Measurements from ENCODE around the gene TOPORS. TPM values are rescaled to one million over a fixed set of nuclear protein-coding genes. Genes with fewer than 3 reads are reported as not detected.
"Not testable (repeated sequence)": the region's sequence is repeated elsewhere in the genome, so short reads cannot be mapped to it uniquely, and the experiment has no call there.

The TOPORS gene
- polyA plus RNA-seq, 1 of the 3 experiments (the other 2 are of a cell fraction): 4.9 TPM

DNA sequence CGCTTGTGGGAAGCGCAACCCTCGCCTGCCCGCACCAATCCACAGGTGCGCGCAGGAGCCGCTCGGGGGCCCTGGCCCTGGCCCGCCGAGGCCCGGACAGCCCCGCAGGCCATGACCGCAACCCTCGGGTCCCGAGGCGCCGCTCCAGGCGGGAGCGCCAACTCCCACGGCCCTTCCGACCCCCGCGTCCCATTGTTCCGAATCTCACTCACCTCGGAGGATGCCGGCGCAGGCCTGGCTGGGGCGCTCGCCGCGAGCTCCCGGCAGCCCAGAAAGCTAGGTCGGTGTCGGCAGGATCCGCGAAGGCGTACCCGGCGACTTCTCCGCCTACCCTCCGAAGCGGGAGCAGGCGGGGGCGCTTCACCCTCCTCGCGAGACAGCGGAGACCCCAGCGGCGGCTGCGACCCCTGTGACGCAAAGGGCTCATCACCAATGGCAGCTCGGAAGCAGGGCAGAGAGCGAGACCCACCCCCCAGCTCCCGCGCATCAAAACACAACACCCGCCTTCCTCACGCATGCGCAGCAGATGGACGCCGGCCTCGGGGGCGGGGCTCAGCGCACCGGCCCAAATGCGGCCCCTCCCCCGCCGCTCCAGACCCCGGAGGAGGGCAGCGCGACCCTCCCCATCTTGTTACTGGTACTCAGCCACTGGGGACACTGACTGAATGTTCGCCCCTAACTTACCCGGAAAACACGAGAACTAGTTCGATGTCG is 1.7 kb downstream of the TOPORS start (continued):
- TF ChIP-seq, protein P1, sequence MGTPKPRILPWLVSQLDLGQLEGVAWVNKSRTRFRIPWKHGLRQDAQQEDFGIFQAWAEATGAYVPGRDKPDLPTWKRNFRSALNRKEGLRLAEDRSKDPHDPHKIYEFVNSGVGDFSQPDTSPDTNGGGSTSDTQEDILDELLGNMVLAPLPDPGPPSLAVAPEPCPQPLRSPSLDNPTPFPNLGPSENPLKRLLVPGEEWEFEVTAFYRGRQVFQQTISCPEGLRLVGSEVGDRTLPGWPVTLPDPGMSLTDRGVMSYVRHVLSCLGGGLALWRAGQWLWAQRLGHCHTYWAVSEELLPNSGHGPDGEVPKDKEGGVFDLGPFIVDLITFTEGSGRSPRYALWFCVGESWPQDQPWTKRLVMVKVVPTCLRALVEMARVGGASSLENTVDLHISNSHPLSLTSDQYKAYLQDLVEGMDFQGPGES (IDR thresholded peaks at IDR 0.05; ENCODE audit: low read depth, low read length): no peak
- TF ChIP-seq, protein P2, sequence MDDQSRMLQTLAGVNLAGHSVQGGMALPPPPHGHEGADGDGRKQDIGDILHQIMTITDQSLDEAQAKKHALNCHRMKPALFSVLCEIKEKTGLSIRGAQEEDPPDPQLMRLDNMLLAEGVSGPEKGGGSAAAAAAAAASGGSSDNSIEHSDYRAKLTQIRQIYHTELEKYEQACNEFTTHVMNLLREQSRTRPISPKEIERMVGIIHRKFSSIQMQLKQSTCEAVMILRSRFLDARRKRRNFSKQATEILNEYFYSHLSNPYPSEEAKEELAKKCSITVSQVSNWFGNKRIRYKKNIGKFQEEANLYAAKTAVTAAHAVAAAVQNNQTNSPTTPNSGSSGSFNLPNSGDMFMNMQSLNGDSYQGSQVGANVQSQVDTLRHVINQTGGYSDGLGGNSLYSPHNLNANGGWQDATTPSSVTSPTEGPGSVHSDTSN (IDR thresholded peaks at IDR 0.05): no peak; the same call in 1 of the 2 replicates
- TF ChIP-seq GATA2 (CRISPR knock-in tag; IDR thresholded peaks at IDR 0.05) (no peak), GABPA (IDR thresholded peaks at IDR 0.05; ENCODE audit: low read depth) (no peak)

DNA sequence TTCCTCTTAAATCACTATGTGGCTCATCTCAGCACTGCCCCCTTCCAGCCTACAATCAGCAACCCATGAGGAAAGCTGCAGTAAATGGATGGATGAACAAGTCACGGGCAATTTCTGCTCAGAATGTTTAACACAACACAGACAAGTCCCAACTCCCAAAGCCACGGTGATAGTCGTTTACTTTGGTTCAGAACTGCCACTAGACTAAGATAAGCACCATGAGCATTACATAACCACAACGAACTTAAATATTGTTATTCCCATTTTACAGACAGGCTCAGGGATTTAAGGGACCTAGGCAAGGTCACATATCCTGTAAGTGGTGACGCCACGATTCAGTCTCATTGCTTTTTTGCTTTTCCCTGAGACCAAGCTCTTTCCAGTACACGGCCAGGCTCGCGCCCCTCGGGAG is 2.2 kb downstream of the TOPORS start:
- Histone ChIP-seq H4K20me1 (ENCODE audit: insufficient read depth) (peaks cover 45% of the 10 kb centered on the region), H3K9me2 (no peaks in the 10 kb centered on the region), H3K36me3 (replicated peaks in 1 of 2; ENCODE audit: control insufficient read depth in 1 of 2, insufficient read depth in 2 of 2, low read length in 1 of 2) (peaks cover 9 to 10% of the 10 kb centered on the region in 2 experiments), H3K9me3 (no peaks in the 10 kb centered on the region), H3F3A (replicated peaks; ENCODE audit: insufficient read depth) (peaks cover 25% of the 10 kb centered on the region), H3K79me2 (ENCODE audit: insufficient read depth) (peaks cover 84% of the 10 kb centered on the region), H3K4me3 (ENCODE audit: low read depth in 2 of 2, low read length in 1 of 2) (peak overlapping the region; percentile 91 to 94), H3K9ac (peak overlapping the region; percentile 85), H3K27ac (ENCODE audit: low read depth in 2 of 2, low read length in 1 of 2) (peak overlapping the region; percentile 85 to 97), H3K27me3 (ENCODE audit: insufficient read depth) (no peaks in the 10 kb centered on the region), H3K4me2 (peak overlapping the region; percentile 98), H2AFZ (ENCODE audit: low read depth) (no peak overlapping the region), H3K4me1 (ENCODE audit: control insufficient read depth in 1 of 2, insufficient read depth in 2 of 2, low read depth in 1 of 2, low read length in 1 of 2) (peaks cover 0 to 2% of the 10 kb centered on the region in 2 experiments; a peak in 2 of 4 replicates)
- POLR2A ChIA-PET: interaction anchor here (0.9 to 1.1 kb wide), 5 partner anchors 22 to 475 kb away, joined by 3 to 4 read pairs (median 3); partner anchors contain the start of genes ACO1, APTX, DNAJA1 and NDUFB6
- peak; percentile 44 for DNase-seq
- TF ChIP-seq RCOR1 (IDR thresholded peaks at IDR 0.05; ENCODE audit: low read length) (no peak; the same call in 1 of the 2 replicates), EP300 (IDR thresholded peaks at IDR 0.05; ENCODE audit: borderline replicate concordance in 1 of 2, low read depth in 1 of 2, low read length in 1 of 2) (no peak), MXI1 (IDR thresholded peaks at IDR 0.05; ENCODE audit: low read depth, low read length) (peak; percentile 12; the same call in 1 of the 2 replicates), POLR2AphosphoS5 (IDR thresholded peaks at IDR 0.05; ENCODE audit: low read depth, low read length) (no peak), TEAD4 (IDR thresholded peaks at IDR 0.05; ENCODE audit: borderline replicate concordance, insufficient read depth) (no peak), NRF1 (IDR thresholded peaks at IDR 0.05; ENCODE audit: low read depth, low read length) (no peak), CHD2 (IDR thresholded peaks at IDR 0.05; ENCODE audit: low read length, partially characterized antibody) (no peak), RXRA (IDR thresholded peaks at IDR 0.05; ENCODE audit: borderline replicate concordance, low read depth) (no peak), GABPA (IDR thresholded peaks at IDR 0.05; ENCODE audit: low read depth) (no peak), ELF1 (IDR thresholded peaks at IDR 0.05) (no peak), FOSL2 (IDR thresholded peaks at IDR 0.05; ENCODE audit: borderline replicate concordance, low read depth) (no peak)
- TF ChIP-seq, protein P3, sequence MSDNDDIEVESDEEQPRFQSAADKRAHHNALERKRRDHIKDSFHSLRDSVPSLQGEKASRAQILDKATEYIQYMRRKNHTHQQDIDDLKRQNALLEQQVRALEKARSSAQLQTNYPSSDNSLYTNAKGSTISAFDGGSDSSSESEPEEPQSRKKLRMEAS (IDR thresholded peaks at IDR 0.05; ENCODE audit: low read depth): no peak
- TF ChIP-seq, protein P2 (IDR thresholded peaks at IDR 0.05): no peak
- TF ChIP-seq, protein P4, sequence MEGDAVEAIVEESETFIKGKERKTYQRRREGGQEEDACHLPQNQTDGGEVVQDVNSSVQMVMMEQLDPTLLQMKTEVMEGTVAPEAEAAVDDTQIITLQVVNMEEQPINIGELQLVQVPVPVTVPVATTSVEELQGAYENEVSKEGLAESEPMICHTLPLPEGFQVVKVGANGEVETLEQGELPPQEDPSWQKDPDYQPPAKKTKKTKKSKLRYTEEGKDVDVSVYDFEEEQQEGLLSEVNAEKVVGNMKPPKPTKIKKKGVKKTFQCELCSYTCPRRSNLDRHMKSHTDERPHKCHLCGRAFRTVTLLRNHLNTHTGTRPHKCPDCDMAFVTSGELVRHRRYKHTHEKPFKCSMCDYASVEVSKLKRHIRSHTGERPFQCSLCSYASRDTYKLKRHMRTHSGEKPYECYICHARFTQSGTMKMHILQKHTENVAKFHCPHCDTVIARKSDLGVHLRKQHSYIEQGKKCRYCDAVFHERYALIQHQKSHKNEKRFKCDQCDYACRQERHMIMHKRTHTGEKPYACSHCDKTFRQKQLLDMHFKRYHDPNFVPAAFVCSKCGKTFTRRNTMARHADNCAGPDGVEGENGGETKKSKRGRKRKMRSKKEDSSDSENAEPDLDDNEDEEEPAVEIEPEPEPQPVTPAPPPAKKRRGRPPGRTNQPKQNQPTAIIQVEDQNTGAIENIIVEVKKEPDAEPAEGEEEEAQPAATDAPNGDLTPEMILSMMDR (IDR thresholded peaks at IDR 0.05): peak; percentile 28; the same call in 1 of the 2 replicates
- 4% methylated on average over 10 of the region's 10 CpGs for WGBS (ENCODE audit: low lambda C conversion rate)
- CTCF ChIA-PET: interaction anchor here (0.6 to 5.4 kb wide), 10 partner anchors 9 to 475 kb away, joined by 3 to 51 read pairs (median 4); partner anchors contain the start of genes ACO1, DNAJA1, NDUFB6 and RIGI

DNA sequence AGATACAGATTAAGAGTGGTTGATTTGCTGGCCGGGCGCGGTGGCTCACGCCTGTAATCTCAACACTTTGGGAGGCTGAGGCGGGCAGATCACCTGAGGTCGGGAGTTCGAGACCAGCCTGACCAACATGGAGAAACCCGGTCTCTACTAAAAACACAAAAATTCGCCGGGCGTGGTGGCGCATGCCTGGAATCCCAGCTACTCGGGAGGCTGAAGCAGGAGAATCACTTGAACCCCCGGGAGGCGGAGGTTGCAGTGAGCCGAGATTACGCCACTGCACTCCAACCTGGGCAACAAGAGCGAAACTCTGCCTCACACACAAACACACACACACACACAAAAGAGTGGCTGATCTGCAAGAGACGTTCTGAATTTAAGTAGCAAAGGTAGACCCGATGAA is 4.2 kb downstream of the TOPORS start:
- WGBS (ENCODE audit: low lambda C conversion rate): 94% methylated on average over 20 of the region's 20 CpGs
- DNase-seq; H3K9ac ChIP-seq; H3K27me3 ChIP-seq (ENCODE audit: insufficient read depth); H3K4me3 ChIP-seq (ENCODE audit: low read depth in 2 of 2, low read length in 1 of 2); POLR2A ChIA-PET; H3K9me3 ChIP-seq; H3K27ac ChIP-seq (ENCODE audit: low read depth in 2 of 2, low read length in 1 of 2); H3K4me1 ChIP-seq (ENCODE audit: control insufficient read depth in 1 of 2, insufficient read depth in 2 of 2, low read depth in 1 of 2, low read length in 1 of 2); H2AFZ ChIP-seq (ENCODE audit: low read depth); H3K4me2 ChIP-seq; H3K9me2 ChIP-seq: not testable (repeated sequence)
- H4K20me1 ChIP-seq (ENCODE audit: insufficient read depth): peaks cover 51% of the 10 kb centered on the region
- peaks cover 18 to 19% of the 10 kb centered on the region in 2 experiments for H3K36me3 ChIP-seq (replicated peaks in 1 of 2; ENCODE audit: control insufficient read depth in 1 of 2, insufficient read depth in 2 of 2, low read length in 1 of 2)
- CTCF ChIA-PET: interaction anchor here (1.4 to 5.4 kb wide), 3 partner anchors 33 to 169 kb away, joined by 4 to 51 read pairs (median 4); no protein-coding TSS in a partner anchor
- H3F3A ChIP-seq (replicated peaks; ENCODE audit: insufficient read depth): peaks cover 22% of the 10 kb centered on the region
- H3K79me2 ChIP-seq (ENCODE audit: insufficient read depth): peaks cover 89% of the 10 kb centered on the region

Measured in SK-N-SH (cell line).